ENCODE results near the gene ZSWIM7.

The ZSWIM7 gene

GRCh38 chr17:15963670-15964110 is 35.8 kb downstream of the ZSWIM7 start:
- Histone ChIP-seq H4K20me1 (ENCODE audit: insufficient read depth, low read length) (no peaks in the 10 kb centered on the region), H3K27ac (ENCODE audit: low read length) (no peak overlapping the region), H3K9ac (ENCODE audit: low read length) (no peak overlapping the region), H3K9me2 (replicated peaks; ENCODE audit: insufficient read depth, low read length) (no peaks in the 10 kb centered on the region), H3K4me3 (ENCODE audit: low read length) (no peak overlapping the region), H3K9me3 (replicated peaks; ENCODE audit: insufficient read depth, low read length) (no peaks in the 10 kb centered on the region), H3F3A (ENCODE audit: insufficient read depth, low read length) (peaks cover 8% of the 10 kb centered on the region; the same call in 1 of the 2 replicates), H3K4me2 (ENCODE audit: low read depth, low read length) (no peak overlapping the region), H3K79me2 (ENCODE audit: low read length) (no peaks in the 10 kb centered on the region), H2AFZ (ENCODE audit: low read length) (no peak overlapping the region), H3K36me3 (replicated peaks; ENCODE audit: insufficient read depth, low read length) (no peaks in the 10 kb centered on the region), H3K27me3 (replicated peaks; ENCODE audit: insufficient read depth, low read length) (no peaks in the 10 kb centered on the region), H3K4me1 (ENCODE audit: low read length) (peaks cover 9% of the 10 kb centered on the region)
- TF ChIP-seq EZH2 (optimal IDR thresholded peaks at IDR 0.05; ENCODE audit: low read depth, low read length) (no peak), EZH2phosphoT487 (IDR thresholded peaks at IDR 0.05; ENCODE audit: low read length) (no peak), CTCF (IDR thresholded peaks at IDR 0.05; ENCODE audit: low read length) (no peak)
- no peak for DNase-seq

- DNase-seq, result no peak
- Histone ChIP-seq H3K36me3 (replicated peaks; ENCODE audit: insufficient read depth, low read length) (no peaks in the 10 kb centered on the region), H3K27ac (ENCODE audit: low read length) (peak overlapping the region; percentile 31; the same call in 1 of the 2 replicates), H3K27me3 (replicated peaks; ENCODE audit: insufficient read depth, low read length) (no peaks in the 10 kb centered on the region), H2AFZ (ENCODE audit: low read length) (no peak overlapping the region), H3K4me3 (ENCODE audit: low read length) (no peak overlapping the region), H3F3A (ENCODE audit: insufficient read depth, low read length) (peaks cover 12% of the 10 kb centered on the region; the same call in 1 of the 2 replicates), H3K79me2 (ENCODE audit: low read length) (no peaks in the 10 kb centered on the region), H3K9me3 (replicated peaks; ENCODE audit: insufficient read depth, low read length) (no peaks in the 10 kb centered on the region), H3K4me1 (ENCODE audit: low read length) (peaks cover 13% of the 10 kb centered on the region), H3K9me2 (replicated peaks; ENCODE audit: insufficient read depth, low read length) (no peaks in the 10 kb centered on the region), H3K4me2 (ENCODE audit: low read depth, low read length) (peak overlapping the region; percentile 29), H4K20me1 (ENCODE audit: insufficient read depth, low read length) (no peaks in the 10 kb centered on the region), H3K9ac (ENCODE audit: low read length) (no peak overlapping the region)
- TF ChIP-seq EZH2 (optimal IDR thresholded peaks at IDR 0.05; ENCODE audit: low read depth, low read length) (no peak), CTCF (IDR thresholded peaks at IDR 0.05; ENCODE audit: low read length) (no peak), EZH2phosphoT487 (IDR thresholded peaks at IDR 0.05; ENCODE audit: low read length) (no peak)
These were observed 41.0 kb downstream of the ZSWIM7 start for GRCh38 chr17:15958484-15958854.

GRCh38 chr17:15957608-15958307 is 41.7 kb downstream of the ZSWIM7 start:
- TF ChIP-seq EZH2phosphoT487 (IDR thresholded peaks at IDR 0.05; ENCODE audit: low read length) (no peak), EZH2 (optimal IDR thresholded peaks at IDR 0.05; ENCODE audit: low read depth, low read length) (no peak), CTCF (IDR thresholded peaks at IDR 0.05; ENCODE audit: low read length) (no peak)
- H3K36me3 ChIP-seq (replicated peaks; ENCODE audit: insufficient read depth, low read length), result no peaks in the 10 kb centered on the region
- no peak for DNase-seq
- peaks cover 12% of the 10 kb centered on the region; the same call in 1 of the 2 replicates for H3F3A ChIP-seq (ENCODE audit: insufficient read depth, low read length)
- no peak overlapping the region for H2AFZ ChIP-seq (ENCODE audit: low read length)
- no peaks in the 10 kb centered on the region for H3K79me2 ChIP-seq (ENCODE audit: low read length)
- no peak overlapping the region for H3K4me2 ChIP-seq (ENCODE audit: low read depth, low read length)
- H4K20me1 ChIP-seq (ENCODE audit: insufficient read depth, low read length), result no peaks in the 10 kb centered on the region
- peaks cover 13% of the 10 kb centered on the region for H3K4me1 ChIP-seq (ENCODE audit: low read length)
- no peak overlapping the region for H3K9ac ChIP-seq (ENCODE audit: low read length)
- H3K9me2 ChIP-seq (replicated peaks; ENCODE audit: insufficient read depth, low read length), result no peaks in the 10 kb centered on the region
- no peaks in the 10 kb centered on the region for H3K27me3 ChIP-seq (replicated peaks; ENCODE audit: insufficient read depth, low read length)
- no peak overlapping the region for H3K27ac ChIP-seq (ENCODE audit: low read length)
- no peak overlapping the region for H3K4me3 ChIP-seq (ENCODE audit: low read length)
- H3K9me3 ChIP-seq (replicated peaks; ENCODE audit: insufficient read depth, low read length), result no peaks in the 10 kb centered on the region

Data from MM.1S (cell line).